ENCODE results near the gene GDPGP1.

The GDPGP1 gene

GRCh38 chr15:90205050-90205848 lies 28.8 kb upstream of the GDPGP1 start:
- no peak for DNase-seq (ENCODE audit: low read depth)

- DNase-seq (ENCODE audit: low read depth) = no peak
Measured at GRCh38 chr15:90205886-90206285, 28.1 kb upstream of the GDPGP1 start.

GRCh38 chr15:90207252-90207651 lies 26.8 kb upstream of the GDPGP1 start:
- DNase-seq (ENCODE audit: low read depth) = no peak

GRCh38 chr15:90208356-90208755 lies 25.7 kb upstream of the GDPGP1 start:
- DNase-seq (ENCODE audit: low read depth) = no peak

GRCh38 chr15:90209591-90209990 lies 24.4 kb upstream of the GDPGP1 start:
- DNase-seq (ENCODE audit: low read depth) = no peak

- DNase-seq (ENCODE audit: low read depth) = no peak
Measured at GRCh38 chr15:90210593-90210992, 23.4 kb upstream of the GDPGP1 start.

- no peak for DNase-seq (ENCODE audit: low read depth)
Measured at GRCh38 chr15:90211009-90211408, 23.0 kb upstream of the GDPGP1 start.

GRCh38 chr15:90211440-90212143 lies 22.4 kb upstream of the GDPGP1 start:
- no peak for DNase-seq (ENCODE audit: low read depth)

- no peak for DNase-seq (ENCODE audit: low read depth)
Measured at GRCh38 chr15:90212221-90213098, 21.5 kb upstream of the GDPGP1 start.

- no peak for DNase-seq (ENCODE audit: low read depth)
Measured at GRCh38 chr15:90213122-90213817, 20.7 kb upstream of the GDPGP1 start.

GRCh38 chr15:90213818-90214204 lies 20.2 kb upstream of the GDPGP1 start:
- no peak for DNase-seq (ENCODE audit: low read depth)

- DNase-seq (ENCODE audit: low read depth) = no peak
Measured at GRCh38 chr15:90214553-90215196, 19.3 kb upstream of the GDPGP1 start.

GRCh38 chr15:90217671-90218394 lies 16.2 kb upstream of the GDPGP1 start:
- no peak for DNase-seq (ENCODE audit: low read depth)

- peak; percentile 52 for DNase-seq (ENCODE audit: low read depth)
Measured at GRCh38 chr15:90219421-90220141, 14.4 kb upstream of the GDPGP1 start.

GRCh38 chr15:90221246-90221900 lies 12.6 kb upstream of the GDPGP1 start:
- no peak for DNase-seq (ENCODE audit: low read depth)

GRCh38 chr15:90222547-90222946 lies 11.5 kb upstream of the GDPGP1 start:
- DNase-seq (ENCODE audit: low read depth) = no peak

GRCh38 chr15:90223441-90224165 lies 10.4 kb upstream of the GDPGP1 start:
- no peak for DNase-seq (ENCODE audit: low read depth)

- no peak for DNase-seq (ENCODE audit: low read depth)
Measured at GRCh38 chr15:90225047-90225446, 9.0 kb upstream of the GDPGP1 start.

Measured in activated T-cell treated with anti-CD3 and anti-CD28 coated beads for 1 hour (primary cell).